ENCODE results near the gene YBX2. TPM values are rescaled to one million over a fixed set of nuclear protein-coding genes. Genes with fewer than 3 reads are reported as not detected.

Gene YBX2
- total RNA-seq, 1 donor from 2014 or later, result 14.6 TPM

GRCh38 chr17:7252176-7253043 lies 42.0 kb downstream of the YBX2 start, which contains the start of gene ELP5:
TSS of gene ELP5 (plus strand) at chr17:7252215. CDS start at chr17:7252551, 336 bp downstream.
- Mint-ChIP-seq H3K4me3 (ENCODE audit: unreplicated experiment) (peak within 1 kb of the TSS; percentile 93), H3K27ac (ENCODE audit: unreplicated experiment) (peak within 1 kb of the TSS; percentile 99), H3K9me3 (ENCODE audit: unreplicated experiment) (no peaks in the 10 kb centered on the region), H3K4me1 (ENCODE audit: unreplicated experiment) (peaks cover 31% of the 10 kb centered on the region), H3K27me3 (ENCODE audit: unreplicated experiment) (peaks cover 12% of the 10 kb centered on the region), H3K36me3 (ENCODE audit: low read depth, unreplicated experiment) (peaks cover 30% of the 10 kb centered on the region)
- TF ChIP-seq CTCF (IDR thresholded peaks at IDR 0.05; ENCODE audit: unreplicated experiment), result no peak
- peak; percentile 99 for DNase-seq (ENCODE audit: low spot score)

- TF ChIP-seq CTCF (IDR thresholded peaks at IDR 0.05; ENCODE audit: unreplicated experiment), result no peak
- Mint-ChIP-seq H3K4me3 (ENCODE audit: unreplicated experiment) (peak within 1 kb of the TSS; percentile 93), H3K36me3 (ENCODE audit: low read depth, unreplicated experiment) (peaks cover 28% of the 10 kb centered on the region), H3K4me1 (ENCODE audit: unreplicated experiment) (peaks cover 33% of the 10 kb centered on the region), H3K27ac (ENCODE audit: unreplicated experiment) (peak within 1 kb of the TSS; percentile 99), H3K27me3 (ENCODE audit: unreplicated experiment) (peaks cover 14% of the 10 kb centered on the region), H3K9me3 (ENCODE audit: unreplicated experiment) (no peaks in the 10 kb centered on the region)
- DNase-seq (ENCODE audit: low spot score), result peak; percentile 78
Measured at GRCh38 chr17:7251661-7252175, 42.7 kb downstream of the YBX2 start, which contains the start of gene CTDNEP1. TSS of gene CTDNEP1 (minus strand) at chr17:7251734. CDS start at chr17:7251296, 438 bp downstream.

- Mint-ChIP-seq H3K27ac (ENCODE audit: unreplicated experiment) (peak overlapping the region; percentile 96), H3K27me3 (ENCODE audit: unreplicated experiment) (peaks cover 12% of the 10 kb centered on the region), H3K9me3 (ENCODE audit: unreplicated experiment) (no peaks in the 10 kb centered on the region), H3K4me1 (ENCODE audit: unreplicated experiment) (peaks cover 33% of the 10 kb centered on the region), H3K36me3 (ENCODE audit: low read depth, unreplicated experiment) (peaks cover 30% of the 10 kb centered on the region), H3K4me3 (ENCODE audit: unreplicated experiment) (peak overlapping the region; percentile 93)
- no peak for TF ChIP-seq CTCF (IDR thresholded peaks at IDR 0.05; ENCODE audit: unreplicated experiment)
- DNase-seq (ENCODE audit: low spot score), result no peak
Measured at GRCh38 chr17:7250695-7251627, 43.5 kb downstream of the YBX2 start.

- H3K27ac Mint-ChIP-seq (ENCODE audit: unreplicated experiment), result no peak overlapping the region
- peaks cover 33% of the 10 kb centered on the region for H3K4me1 Mint-ChIP-seq (ENCODE audit: unreplicated experiment)
- peaks cover 32% of the 10 kb centered on the region for H3K36me3 Mint-ChIP-seq (ENCODE audit: low read depth, unreplicated experiment)
- H3K4me3 Mint-ChIP-seq (ENCODE audit: unreplicated experiment), result peak overlapping the region; percentile 93
- H3K9me3 Mint-ChIP-seq (ENCODE audit: unreplicated experiment), result no peaks in the 10 kb centered on the region
- no peak for TF ChIP-seq CTCF (IDR thresholded peaks at IDR 0.05; ENCODE audit: unreplicated experiment)
- H3K27me3 Mint-ChIP-seq (ENCODE audit: unreplicated experiment), result peaks cover 12% of the 10 kb centered on the region
- DNase-seq (ENCODE audit: low spot score), result no peak
Measured at GRCh38 chr17:7249830-7250229, 44.6 kb downstream of the YBX2 start.
